HEK293T (cell line): ENCODE measurements around the gene SLC17A4.

Experiments used
- CTCF ChIA-PET: fragments of 350-600 bp; formaldehyde crosslinking; extraction: SDS; loops from one replicate; lab custom pipeline; 2021; ENCODE audit warnings: antibody characterized with exemption, inconsistent platforms; lab: Yijun Ruan, JAX
- POLR2A ChIA-PET: fragments of 350-600 bp; formaldehyde crosslinking; extraction: SDS; loops from one replicate; lab custom pipeline; 2020; ENCODE audit warnings: antibody characterized with exemption, inconsistent platforms; lab: Yijun Ruan, JAX
- DNase-seq: peaks from one replicate; pipeline ENCODE4 v3.0.0; 2012; ENCODE audit warnings: mixed read lengths; ENCODE audit errors: extremely low spot score
- ARNT ChIP-seq: fragments of 450-650 bp; IDR thresholded peaks from 2 replicates; pipeline ENCODE4 v1.6.1; 2017; ENCODE audit warnings: mild to moderate bottlenecking
- BHLHE40 ChIP-seq: fragments of 450-650 bp; IDR thresholded peaks from 2 replicates; pipeline ENCODE4 v1.6.1; 2016; ENCODE audit warnings: mild to moderate bottlenecking, moderate library complexity, borderline replicate concordance
- CTBP1 ChIP-seq: fragments of 450-650 bp; IDR thresholded peaks from 2 replicates; pipeline ENCODE4 v1.6.1; 2016; ENCODE audit warnings: borderline replicate concordance
- ELF4 ChIP-seq: fragments of 450-650 bp; IDR thresholded peaks from 2 replicates; pipeline ENCODE4 v1.6.1; 2017; ENCODE audit warnings: antibody characterized with exemption
- FOXA1 ChIP-seq: fragments of 450-650 bp; IDR thresholded peaks from 2 replicates; pipeline ENCODE4 v1.6.1; 2016; ENCODE audit warnings: mild to moderate bottlenecking
- FOXK2 ChIP-seq: fragments of 450-650 bp; IDR thresholded peaks from 2 replicates; pipeline ENCODE4 v1.6.1; 2016; ENCODE audit warnings: mild to moderate bottlenecking
- FOXM1 ChIP-seq: fragments of 450-650 bp; IDR thresholded peaks from 2 replicates; pipeline ENCODE4 v1.6.1; 2017; ENCODE audit warnings: mild to moderate bottlenecking, borderline replicate concordance
- HDGF ChIP-seq: fragments of 450-650 bp; IDR thresholded peaks from 2 replicates; pipeline ENCODE4 v1.6.1; 2017; ENCODE audit warnings: antibody characterized with exemption, borderline replicate concordance
- L3MBTL2 ChIP-seq: fragments of 450-650 bp; conservative IDR thresholded peaks from 2 replicates; pipeline ENCODE4 v1.6.1; 2016; ENCODE audit warnings: mild to moderate bottlenecking
- LEF1 ChIP-seq: fragments of 450-650 bp; IDR thresholded peaks from 2 replicates; pipeline ENCODE4 v1.6.1; 2017; ENCODE audit warnings: mild to moderate bottlenecking, borderline replicate concordance
- NFRKB ChIP-seq: fragments of 450-650 bp; IDR thresholded peaks from 2 replicates; pipeline ENCODE4 v1.6.1; 2016; ENCODE audit warnings: mild to moderate bottlenecking, moderate library complexity
- SP1 ChIP-seq: fragments of 450-650 bp; IDR thresholded peaks from 2 replicates; pipeline ENCODE4 v1.6.1; 2017
- SUZ12 ChIP-seq: fragments of 450-650 bp; IDR thresholded peaks from 2 replicates; pipeline ENCODE4 v1.6.1; 2016; ENCODE audit warnings: mild to moderate bottlenecking
- TARDBP ChIP-seq: fragments of 450-650 bp; IDR thresholded peaks from 2 replicates; pipeline ENCODE4 v1.6.1; 2016
- ZNF384 ChIP-seq: fragments of 450-650 bp; IDR thresholded peaks from 2 replicates; pipeline ENCODE4 v1.6.1; 2016
- TF ChIP-seq, protein P1 (sequence below): fragments of 450-650 bp; IDR thresholded peaks from 2 replicates; pipeline ENCODE4 v1.6.1; 2016

The SLC17A4 gene

DNA sequence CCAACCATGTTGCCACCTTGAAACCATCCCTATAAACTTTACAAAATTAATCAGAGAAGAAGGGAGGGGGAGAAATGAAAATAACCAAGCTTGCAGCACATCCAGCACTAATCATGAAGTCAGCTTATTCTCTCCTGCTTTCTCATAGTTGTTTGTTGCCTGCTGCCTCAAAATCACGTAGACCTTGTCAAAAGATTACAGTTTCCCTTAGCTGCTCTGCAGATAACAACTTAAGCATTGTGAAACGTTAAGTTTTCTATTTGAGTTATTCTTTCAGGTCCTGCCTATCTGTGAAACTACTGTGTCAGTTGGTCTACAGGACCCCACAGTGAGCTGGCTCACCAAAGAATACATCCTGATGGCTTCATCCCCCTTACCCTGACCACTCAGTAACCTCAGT, 32.9 kb downstream of the SLC17A4 start:
- ChIA-PET POLR2A (no interaction called here), CTCF (interaction anchor here (1.0 to 1.3 kb wide), 3 partner anchors 14 to 206 kb away, joined by 3 read pairs; no protein-coding TSS in a partner anchor)
- TF ChIP-seq, protein P1, sequence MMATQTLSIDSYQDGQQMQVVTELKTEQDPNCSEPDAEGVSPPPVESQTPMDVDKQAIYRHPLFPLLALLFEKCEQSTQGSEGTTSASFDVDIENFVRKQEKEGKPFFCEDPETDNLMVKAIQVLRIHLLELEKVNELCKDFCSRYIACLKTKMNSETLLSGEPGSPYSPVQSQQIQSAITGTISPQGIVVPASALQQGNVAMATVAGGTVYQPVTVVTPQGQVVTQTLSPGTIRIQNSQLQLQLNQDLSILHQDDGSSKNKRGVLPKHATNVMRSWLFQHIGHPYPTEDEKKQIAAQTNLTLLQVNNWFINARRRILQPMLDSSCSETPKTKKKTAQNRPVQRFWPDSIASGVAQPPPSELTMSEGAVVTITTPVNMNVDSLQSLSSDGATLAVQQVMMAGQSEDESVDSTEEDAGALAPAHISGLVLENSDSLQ: no peak
- TF ChIP-seq FOXK2: no peak
- TF ChIP-seq FOXA1: no peak
- TF ChIP-seq CTBP1: no peak
- no peak for TF ChIP-seq FOXM1
- no peak for TF ChIP-seq ARNT
- DNase-seq: no peak

GRCh38 chr6:25788305-25788922, 33.9 kb downstream of the SLC17A4 start:
- CTCF ChIA-PET: interaction anchor here (1.0 to 1.3 kb wide), 2 partner anchors 13 to 566 kb away, joined by 3 read pairs; no protein-coding TSS in a partner anchor
- POLR2A ChIA-PET: no interaction called here
- DNase-seq: peak; percentile 60
- TF ChIP-seq, protein P1: no peak
- no peak for TF ChIP-seq NFRKB
- TF ChIP-seq ELF4: no peak
- no peak for TF ChIP-seq LEF1
- TF ChIP-seq BHLHE40: no peak
- TF ChIP-seq CTBP1: no peak
- no peak for TF ChIP-seq FOXA1
- no peak for TF ChIP-seq L3MBTL2
- no peak for TF ChIP-seq SUZ12
- no peak for TF ChIP-seq FOXK2
- TF ChIP-seq SP1: no peak
- no peak for TF ChIP-seq HDGF
- no peak for TF ChIP-seq TARDBP
- TF ChIP-seq ZNF384: no peak
- no peak for TF ChIP-seq FOXM1

GRCh38 chr6:25789475-25789874, 34.9 kb downstream of the SLC17A4 start:
- TF ChIP-seq TARDBP: no peak
- TF ChIP-seq, protein P1: no peak
- TF ChIP-seq ELF4: no peak
- CTCF ChIA-PET: interaction anchor here (1.0 kb wide), 1 partner anchor 567 kb away, joined by 3 read pairs; no protein-coding TSS in a partner anchor

DNA sequence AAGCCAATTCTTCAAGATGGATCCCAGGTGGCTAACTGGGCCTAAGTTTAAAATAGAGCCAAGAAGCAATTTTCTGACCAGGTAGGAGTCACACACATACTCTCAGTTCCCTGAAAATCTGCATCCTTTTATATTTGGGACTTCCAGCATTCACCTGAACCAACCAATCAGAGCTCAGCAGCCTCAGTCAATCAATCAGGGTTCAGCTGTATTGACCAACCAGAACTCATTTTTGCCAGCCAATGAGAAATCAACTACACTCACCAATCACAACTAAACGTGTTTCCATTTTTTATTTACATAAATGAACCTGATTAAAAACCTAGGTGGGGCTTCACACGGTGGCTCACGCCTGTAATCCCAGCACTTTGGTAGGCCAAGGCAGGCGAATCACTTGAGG, 37.5 kb downstream of the SLC17A4 start:
- CTCF ChIA-PET: no interaction called here
- POLR2A ChIA-PET: no interaction called here
- no peak for TF ChIP-seq SUZ12
- no peak for TF ChIP-seq HDGF
- TF ChIP-seq ZNF384: no peak
- no peak for TF ChIP-seq SP1
- TF ChIP-seq, protein P1: peak; percentile 59
- TF ChIP-seq BHLHE40: no peak
- no peak for DNase-seq

More at GRCh38 chr6:25789475-25789874, 34.9 kb downstream of the SLC17A4 start:
- no peak for DNase-seq
- POLR2A ChIA-PET: no interaction called here

DNA sequence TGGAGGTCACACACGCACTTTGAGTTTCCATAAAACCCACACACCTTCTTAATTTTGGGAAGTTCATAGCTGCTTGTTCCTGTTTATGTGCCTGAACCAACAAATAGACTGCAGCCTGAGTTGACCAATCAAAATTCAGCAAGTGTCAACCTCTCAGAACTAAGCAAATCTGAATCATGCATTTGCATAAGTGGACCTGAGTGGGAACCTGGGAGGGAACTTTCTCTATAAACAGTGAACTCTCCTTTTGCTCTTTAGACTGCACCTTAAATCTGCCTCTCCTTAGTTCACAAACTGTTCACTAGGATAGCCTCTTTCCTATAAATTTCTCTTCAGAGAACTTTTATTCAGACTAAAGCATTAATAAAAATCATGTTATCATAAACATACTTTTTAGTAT, 39.4 kb downstream of the SLC17A4 start:
- ChIA-PET CTCF (no interaction called here), POLR2A (no interaction called here)
- TF ChIP-seq HDGF (no peak), CTBP1 (no peak), FOXK2 (no peak), NFRKB (no peak), ELF4 (no peak), FOXM1 (no peak), L3MBTL2 (no peak), SP1 (no peak), SUZ12 (no peak), LEF1 (no peak), ARNT (no peak), TARDBP (no peak), FOXA1 (no peak), ZNF384 (no peak)
- TF ChIP-seq, protein P1: no peak
- DNase-seq: no peak

- POLR2A ChIA-PET: no interaction called here
- CTCF ChIA-PET: no interaction called here
- no peak for DNase-seq
- no peak for TF ChIP-seq HDGF
Observed at GRCh38 chr6:25794784-25795183, 40.2 kb downstream of the SLC17A4 start.
